ENCODE measurements around the gene C17orf75. TPM values are rescaled to one million over a fixed set of nuclear protein-coding genes. Genes with fewer than 3 reads are reported as not detected.

Gene C17orf75
- total and polyA plus RNA-seq, 9 donors, result 13.4 to 23.8 (median 22.6) TPM

- WGBS, 3 donors, result 77 to 83% (median 80%) methylated on average over 1 of the region's 1 CpG
- TF ChIP-seq POLR2A (IDR thresholded peaks at IDR 0.05) (no peak), CTCF (IDR thresholded peaks at IDR 0.05) (no peak), EP300 (IDR thresholded peaks at IDR 0.05) (no peak)
These were observed 28.5 kb upstream of the C17orf75 start for GRCh38 chr17:32370426-32370825.

GRCh38 chr17:32361270-32361669, 19.3 kb upstream of the C17orf75 start:
- intact Hi-C loops (cut with DNase I), result no loop called here
- Histone ChIP-seq H3K27me3 (no peaks in the 10 kb centered on the region), H3K36me3 (no peaks in the 10 kb centered on the region), H3K4me1 (ENCODE audit: insufficient read depth) (peaks cover 3% of the 10 kb centered on the region), H3K4me3 (no peak overlapping the region), H3K9me3 (no peaks in the 10 kb centered on the region), H3K27ac (no peak overlapping the region)
- DNase-seq, result no peak
- 79 to 91% (median 90%) methylated on average over 1 of the region's 1 CpG for WGBS, 3 donors
- no peak for TF ChIP-seq CTCF (IDR thresholded peaks at IDR 0.05)
- TF ChIP-seq EP300 (IDR thresholded peaks at IDR 0.05), result no peak
- TF ChIP-seq POLR2A (IDR thresholded peaks at IDR 0.05), result no peak

More at GRCh38 chr17:32370426-32370825, 28.5 kb upstream of the C17orf75 start:
- Histone ChIP-seq H3K27ac (no peak overlapping the region), H3K27me3 (no peaks in the 10 kb centered on the region), H3K4me1 (ENCODE audit: insufficient read depth) (no peaks in the 10 kb centered on the region), H3K36me3 (no peaks in the 10 kb centered on the region), H3K4me3 (no peak overlapping the region), H3K9me3 (no peaks in the 10 kb centered on the region)
- no peak for DNase-seq
- intact Hi-C loops (cut with DNase I), result no loop called here

DNA sequence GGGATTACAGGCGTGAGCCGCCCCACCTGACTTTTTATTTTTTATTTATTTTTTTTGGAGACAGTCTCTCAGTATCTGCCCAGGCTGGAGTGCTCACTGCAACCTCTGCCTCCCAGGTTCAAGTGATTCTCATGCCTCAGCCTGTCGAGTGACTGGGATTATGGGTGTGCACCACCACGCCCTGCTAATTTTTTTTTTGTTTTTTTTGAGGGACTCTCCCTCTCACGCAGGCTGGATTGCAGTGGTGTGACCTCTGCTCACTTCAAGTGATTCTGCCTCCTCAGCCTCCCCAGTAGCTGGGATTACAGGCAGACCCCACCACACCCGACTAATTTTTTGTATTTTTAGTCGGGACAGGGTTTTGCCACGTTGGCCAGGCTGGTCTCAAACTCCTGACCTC, 15.6 kb upstream of the C17orf75 start:
- Histone ChIP-seq H3K4me1 (ENCODE audit: insufficient read depth) (peaks cover 17% of the 10 kb centered on the region), H3K9me3 (no peaks in the 10 kb centered on the region), H3K27ac (no peak overlapping the region), H3K36me3 (no peaks in the 10 kb centered on the region), H3K27me3 (no peaks in the 10 kb centered on the region), H3K4me3 (no peak overlapping the region)
- DNase-seq, result no peak
- TF ChIP-seq CTCF (IDR thresholded peaks at IDR 0.05) (no peak), POLR2A (IDR thresholded peaks at IDR 0.05) (no peak), EP300 (IDR thresholded peaks at IDR 0.05) (no peak)
- intact Hi-C loops (cut with DNase I), result no loop called here
- WGBS, 3 donors, result 80 to 85% (median 83%) methylated on average over 8 of the region's 8 CpGs

DNA sequence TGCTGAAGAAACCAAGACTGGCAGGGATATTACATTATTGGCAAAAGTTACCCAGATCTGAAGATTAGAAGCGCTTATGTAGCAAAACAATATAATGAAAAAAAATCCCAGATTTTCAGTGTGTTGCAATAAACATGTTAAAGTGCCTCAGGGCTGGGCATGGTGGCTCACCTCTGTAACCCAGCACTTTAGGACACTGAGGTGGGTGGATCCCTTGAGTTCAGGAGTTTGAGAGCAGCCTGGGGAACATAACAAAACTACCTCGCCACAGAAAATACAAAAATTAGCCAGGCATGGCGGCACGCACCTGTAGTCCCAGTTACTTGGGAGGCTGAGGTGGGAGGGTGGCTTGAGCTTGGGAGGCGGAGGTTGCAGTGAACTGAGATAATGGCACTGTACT, 14.8 kb upstream of the C17orf75 start:
- H3K4me1 ChIP-seq (ENCODE audit: insufficient read depth), result peaks cover 19% of the 10 kb centered on the region
- H3K4me3 ChIP-seq, result no peak overlapping the region
- H3K36me3 ChIP-seq, result no peaks in the 10 kb centered on the region
- TF ChIP-seq EP300 (IDR thresholded peaks at IDR 0.05), result no peak
- no peak for TF ChIP-seq POLR2A (IDR thresholded peaks at IDR 0.05)
- no peak for TF ChIP-seq CTCF (IDR thresholded peaks at IDR 0.05)
- no peak for DNase-seq
- H3K27me3 ChIP-seq, result no peaks in the 10 kb centered on the region
- H3K27ac ChIP-seq, result no peak overlapping the region
- no peaks in the 10 kb centered on the region for H3K9me3 ChIP-seq
- intact Hi-C loops (cut with DNase I), result no loop called here
- WGBS, 3 donors, result 92 to 94% (median 94%) methylated on average over 5 of the region's 5 CpGs

DNA sequence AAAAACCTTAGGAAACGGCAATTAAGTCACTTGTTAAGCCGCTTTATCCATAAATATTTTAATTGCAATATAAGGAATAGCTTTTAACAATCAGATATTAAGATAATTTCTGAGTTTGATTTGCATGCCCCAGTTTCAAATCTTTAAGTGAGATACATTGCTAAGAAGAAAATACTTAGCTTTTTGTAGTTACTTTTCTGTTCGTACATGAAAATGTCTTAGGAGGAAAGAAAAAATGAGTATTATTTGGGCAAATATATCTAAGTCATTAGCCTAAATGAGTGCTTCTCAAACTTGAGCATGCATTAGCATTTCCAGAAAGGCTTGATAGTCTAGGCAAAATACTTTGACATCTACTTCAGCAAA, 14.4 kb upstream of the C17orf75 start:
- DNase-seq, result no peak
- no peaks in the 10 kb centered on the region for H3K36me3 ChIP-seq
- H3K4me1 ChIP-seq (ENCODE audit: insufficient read depth), result peaks cover 19% of the 10 kb centered on the region
- WGBS, 3 donors, result 87 to 89% (median 88%) methylated on average over 3 of the region's 3 CpGs
- no peaks in the 10 kb centered on the region for H3K9me3 ChIP-seq
- H3K4me3 ChIP-seq, result no peak overlapping the region
- H3K27me3 ChIP-seq, result no peaks in the 10 kb centered on the region
- no peak for TF ChIP-seq POLR2A (IDR thresholded peaks at IDR 0.05)
- no peak for TF ChIP-seq EP300 (IDR thresholded peaks at IDR 0.05)
- TF ChIP-seq CTCF (IDR thresholded peaks at IDR 0.05), result no peak
- intact Hi-C loops (cut with DNase I), result no loop called here
- H3K27ac ChIP-seq, result no peak overlapping the region
